ENCODE results near the gene RNASEL.

RNASEL gene

GRCh38 chr1:182525342-182525741, 63.7 kb downstream of the RNASEL start:
- Histone ChIP-seq H3K9me3 (ENCODE audit: insufficient read depth, low read length) (peaks cover 11% of the 10 kb centered on the region; the same call in 1 of the 2 replicates), H3K9ac (ENCODE audit: insufficient read length, low read depth) (no peak overlapping the region)
- no peak for TF ChIP-seq YY1 (IDR thresholded peaks at IDR 0.05; ENCODE audit: insufficient read depth, insufficient read length)
- TF ChIP-seq SUZ12 (IDR thresholded peaks at IDR 0.05; ENCODE audit: extremely low read depth, insufficient read depth, insufficient read length): no peak

More at GRCh38 chr1:182525342-182525741, 63.7 kb downstream of the RNASEL start:
- no peak for DNase-seq (ENCODE audit: low read depth, low spot score)
- H3K36me3 ChIP-seq (ENCODE audit: insufficient read depth, insufficient read length, low read length): no peaks in the 10 kb centered on the region
- no peaks in the 10 kb centered on the region for H3K4me1 ChIP-seq (ENCODE audit: insufficient read depth, insufficient read length)
- no peaks in the 10 kb centered on the region for H3K27me3 ChIP-seq (ENCODE audit: insufficient read depth, insufficient read length)
- no peak overlapping the region for H3K4me3 ChIP-seq (ENCODE audit: insufficient read length, low read depth)

Data from NT2/D1 (cell line).